Right lobe of liver (tissue), 4 donors: ENCODE data around the gene CPNE1.

Source experiments
- CTCF ChIP-seq, 4 donors: fragments of 200-600 bp in 3 of 4; fragments of 450-650 bp in 1 of 4; IDR thresholded peaks; one replicate each; pipeline versions ENCODE4 v1.5.1 to v1.8.0; 2016 to 2022; ENCODE audit warnings: antibody characterized with exemption in 4 of 4, mild to moderate bottlenecking in 2 of 4
- POLR2A ChIP-seq: fragments of 450-650 bp; IDR thresholded peaks from one replicate; pipeline ENCODE4 v1.6.1; 2017; ENCODE audit warnings: antibody characterized with exemption, mild to moderate bottlenecking
- donor health status: DM: no; HTN: no; CAD: no.
- donor health status: DM: no; HTN: no; CAD: no.
- donor health status: DM: no; HTN: yes; CAD: no.

DNA sequence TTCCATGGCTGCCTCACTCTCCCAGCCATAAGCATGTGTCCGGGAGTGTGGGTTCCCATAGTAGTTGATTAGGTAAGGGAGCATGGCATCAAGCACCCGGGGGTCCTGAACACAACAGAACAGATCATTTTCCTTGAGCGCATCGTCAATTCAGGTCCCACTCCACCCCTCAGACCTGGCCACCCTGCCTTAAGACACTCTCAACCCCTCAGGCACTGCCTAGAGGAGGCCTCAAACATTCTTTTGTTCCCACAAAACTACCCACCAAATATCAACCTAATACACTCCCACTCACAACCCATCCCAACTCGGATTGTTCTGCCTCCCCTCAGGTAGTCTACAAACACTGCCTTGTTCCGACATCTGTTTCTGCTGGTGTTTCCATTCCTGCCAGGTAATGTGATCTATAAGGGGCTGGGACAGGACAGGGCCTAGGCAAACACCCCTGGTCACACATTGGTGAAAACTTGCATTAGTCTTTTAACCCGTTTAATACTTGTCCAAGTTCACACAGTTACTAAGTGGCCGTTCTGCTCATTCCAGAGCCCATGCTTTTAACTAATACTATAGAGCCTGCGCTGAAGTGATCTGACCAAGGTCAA, 33.1 kb upstream of the CPNE1 start:
- no peak for TF ChIP-seq POLR2A
- TF ChIP-seq CTCF (IDR thresholded peaks at IDR 0.05) = no peak
